LNCaP clone FGC (cell line): ENCODE results near the gene WEE1.

Source experiments
- DNase-seq: peaks from one replicate; pipeline ENCODE4 v3.0.0-alpha.2; 2011; ENCODE audit warnings: low read depth
- H3K4me3 ChIP-seq: 2 replicates; pipeline ENCODE4 v1.5.1; 2011; ENCODE audit warnings: mild to moderate bottlenecking, low read depth, low read length, control low read depth
- CTCF ChIP-seq: IDR thresholded peaks from 2 replicates; pipeline ENCODE4 v1.5.1; 2012; ENCODE audit warnings: mild to moderate bottlenecking; ENCODE audit not compliant: control insufficient read depth, insufficient read depth; ENCODE audit errors: extremely low read depth

The WEE1 gene

GRCh38 chr11:9550191-9550628, 23.3 kb upstream of the WEE1 start:
- no peak for TF ChIP-seq CTCF
- H3K4me3 ChIP-seq: no peak overlapping the region
- DNase-seq: no peak

DNA sequence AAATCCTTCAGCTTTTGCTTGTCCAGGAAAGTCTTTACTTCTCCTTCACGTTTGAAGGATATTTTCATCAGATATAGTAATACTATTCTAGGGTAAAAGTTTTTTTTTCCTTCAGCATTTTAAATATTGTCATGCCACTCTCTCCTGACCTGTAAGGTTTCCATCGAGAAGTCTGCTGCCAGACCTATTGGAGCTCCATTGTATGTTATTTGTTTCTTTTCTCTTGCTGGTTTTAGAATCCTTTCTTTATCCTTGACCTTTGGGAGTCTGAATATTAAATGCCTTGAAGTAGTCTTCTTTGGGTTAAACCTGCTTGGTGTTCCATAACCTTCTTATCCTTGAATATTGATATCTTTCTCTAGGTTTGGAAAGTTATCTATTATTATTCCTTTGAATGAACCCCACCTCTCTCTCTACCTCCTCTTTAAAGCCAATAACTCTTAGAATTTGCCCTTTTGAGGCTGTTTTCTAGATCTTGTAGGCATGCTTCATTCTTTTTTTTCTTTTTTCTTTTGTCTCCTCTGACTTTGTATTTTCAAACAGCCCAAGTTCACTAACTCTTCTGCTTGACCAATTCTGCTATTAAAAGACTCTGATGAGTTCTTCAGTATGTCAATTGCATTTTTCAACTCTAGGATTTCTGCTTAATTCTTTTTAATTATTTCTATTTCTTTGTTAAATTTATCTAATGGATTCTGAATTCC, 12.0 kb upstream of the WEE1 start:
- no peak for DNase-seq
- no peak for TF ChIP-seq CTCF
- no peak overlapping the region for H3K4me3 ChIP-seq

DNA sequence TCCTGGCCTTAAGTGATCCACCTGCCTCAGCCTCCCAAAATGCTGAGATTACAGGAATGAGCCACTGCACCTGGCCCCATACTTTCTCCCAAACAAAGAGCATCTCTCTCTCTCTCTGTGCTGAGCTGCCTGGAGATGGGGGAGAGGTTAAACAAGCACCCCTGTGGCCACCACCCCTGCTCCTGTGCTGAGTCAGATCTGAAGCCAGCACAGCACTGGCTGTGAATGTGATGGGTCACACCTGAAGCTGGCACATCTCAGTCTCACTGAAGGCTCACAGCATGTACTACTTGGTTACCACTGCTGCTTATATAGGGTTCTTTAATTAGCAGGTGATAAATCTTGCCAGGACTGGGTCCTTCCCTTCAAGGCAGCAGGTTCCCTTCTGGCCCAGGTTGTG, 10.8 kb upstream of the WEE1 start:
- no peak overlapping the region for H3K4me3 ChIP-seq
- no peak for TF ChIP-seq CTCF
- DNase-seq: no peak

GRCh38 chr11:9563196-9563730, 10.2 kb upstream of the WEE1 start:
- DNase-seq: no peak
- no peak for TF ChIP-seq CTCF
- no peak overlapping the region for H3K4me3 ChIP-seq

DNA sequence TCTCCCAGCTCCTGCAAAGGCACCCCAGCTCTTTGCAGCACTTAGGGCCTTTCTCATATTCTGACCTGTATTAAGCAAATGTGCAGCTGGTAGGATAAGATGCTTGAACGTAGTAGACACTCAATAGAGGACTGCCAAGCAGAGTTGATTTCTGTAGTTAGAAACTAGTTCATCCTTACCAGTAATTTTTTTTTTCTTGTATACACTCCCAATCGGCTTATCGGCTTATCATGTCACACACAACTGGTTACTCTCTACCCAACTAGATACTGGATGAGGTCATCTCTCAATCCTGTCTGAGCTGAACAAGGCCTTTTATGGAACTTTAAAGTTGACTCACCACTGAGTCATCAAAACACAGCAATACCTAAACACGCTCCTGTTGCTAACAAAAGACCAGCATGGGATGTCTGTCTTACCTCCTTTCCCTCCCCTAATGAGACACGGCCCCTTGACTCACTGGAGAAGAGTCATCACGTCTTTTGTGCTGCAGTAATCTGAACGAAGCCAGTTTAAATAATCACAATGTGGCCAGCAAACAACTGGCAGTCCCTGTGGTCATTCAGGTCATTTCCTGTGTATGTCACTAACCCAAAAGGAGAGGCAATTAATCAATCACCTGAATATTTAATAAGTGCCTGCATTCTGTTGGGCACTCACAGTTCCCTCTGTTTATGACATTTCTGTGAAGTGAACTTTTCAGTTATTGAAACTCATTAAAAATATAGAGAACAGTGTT, 7.5 kb upstream of the WEE1 start:
- H3K4me3 ChIP-seq: no peak overlapping the region
- no peak for TF ChIP-seq CTCF
- peak; percentile 97 for DNase-seq

DNA sequence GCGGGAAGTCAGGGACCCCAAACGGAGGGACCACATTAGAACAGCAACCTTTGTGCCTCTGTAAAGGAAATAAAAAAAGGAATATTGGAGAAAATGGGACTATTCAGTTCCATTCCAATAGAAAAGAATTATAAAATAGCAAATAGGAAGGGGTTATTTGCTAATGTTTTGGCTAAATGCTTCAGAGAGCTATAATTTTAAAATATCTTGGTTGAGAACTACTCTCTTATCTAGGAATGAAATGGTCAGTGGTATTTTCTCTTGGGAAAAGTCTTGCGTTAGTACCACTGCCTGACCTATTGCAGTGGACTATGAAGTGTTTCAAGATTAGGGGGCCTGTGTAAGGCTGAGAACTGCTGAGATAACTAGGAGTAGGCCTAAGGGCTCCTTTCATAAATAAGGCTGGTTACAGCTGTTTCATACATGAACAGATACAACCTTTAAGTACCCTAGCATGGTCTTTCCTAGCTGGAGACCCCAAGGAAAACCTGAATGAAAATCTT, 6.9 kb upstream of the WEE1 start:
- no peak for DNase-seq
- no peak for TF ChIP-seq CTCF
- H3K4me3 ChIP-seq: no peak overlapping the region
